ENCODE results near the gene ZBTB16. TPM values are rescaled to one million over a fixed set of nuclear protein-coding genes. Genes with fewer than 3 reads are reported as not detected.

The ZBTB16 gene
- total RNA-seq, 1 experiment from 2014 or later, result 0.21 TPM

GRCh38 chr11:114137838-114138237 lies 78.3 kb downstream of the ZBTB16 start:
- in situ Hi-C loops (cut with HindIII; ENCODE audit: low pct_unique_long_range_greater_than_20kb, low sequenced_read_pairs) (no loop called here), intact Hi-C loops (cut with micrococcal nuclease; ENCODE audit: unreplicated experiment) (no loop called here)
- TF ChIP-seq TCF7L2 (IDR thresholded peaks at IDR 0.05; ENCODE audit: low read depth, low read length) (no peak), POLR2AphosphoS5 (IDR thresholded peaks at IDR 0.05; ENCODE audit: low read depth, low read length) (no peak), SIN3A (IDR thresholded peaks at IDR 0.05; ENCODE audit: borderline replicate concordance, insufficient read depth, low read depth, low read length) (no peak), CTCF (IDR thresholded peaks at IDR 0.05) (no peak), REST (IDR thresholded peaks at IDR 0.05; ENCODE audit: insufficient read depth in 1 of 2, low read depth in 2 of 2, low read length in 1 of 2) (no peak)
- no peaks in the 10 kb centered on the region for H3K4me1 ChIP-seq (ENCODE audit: control insufficient read depth, insufficient read depth, low read length)
- DNase-seq (ENCODE audit: low read depth, low spot score) (no peak), ATAC-seq (no peak)
- no TSS peak for BruUV-seq (replicated peaks)
- no peak overlapping the region for H3K4me3 ChIP-seq (ENCODE audit: low read depth in 2 of 2, low read length in 2 of 2)
- no peaks in the 10 kb centered on the region for H3K36me3 ChIP-seq (ENCODE audit: control insufficient read depth, insufficient read depth, low read length)
- CTCF ChIA-PET, result no interaction called here
- no peak overlapping the region for H3K27ac ChIP-seq (ENCODE audit: low read length)
- H3K27me3 ChIP-seq (ENCODE audit: control insufficient read depth, insufficient read depth, low read length), result peaks cover 15% of the 10 kb centered on the region
- no peaks in the 10 kb centered on the region for H3K9me3 ChIP-seq (ENCODE audit: control insufficient read depth, insufficient read depth, low read depth, low read length)
- POLR2A ChIA-PET, result no interaction called here

- no TSS peak for BruUV-seq (replicated peaks)
- in situ Hi-C loops (cut with HindIII; ENCODE audit: low pct_unique_long_range_greater_than_20kb, low sequenced_read_pairs), result no loop called here
- H3K27me3 ChIP-seq (ENCODE audit: control insufficient read depth, insufficient read depth, low read length), result peaks cover 15% of the 10 kb centered on the region
- H3K4me3 ChIP-seq (ENCODE audit: low read depth in 2 of 2, low read length in 2 of 2), result no peak overlapping the region
- CTCF ChIA-PET, result no interaction called here
- no peak overlapping the region for H3K27ac ChIP-seq (ENCODE audit: low read length)
- POLR2A ChIA-PET, result no interaction called here
- no peak for ATAC-seq
- no peaks in the 10 kb centered on the region for H3K4me1 ChIP-seq (ENCODE audit: control insufficient read depth, insufficient read depth, low read length)
- H3K9me3 ChIP-seq (ENCODE audit: control insufficient read depth, insufficient read depth, low read depth, low read length), result no peaks in the 10 kb centered on the region
- TF ChIP-seq SIN3A (IDR thresholded peaks at IDR 0.05; ENCODE audit: borderline replicate concordance, insufficient read depth, low read depth, low read length) (no peak), CTCF (IDR thresholded peaks at IDR 0.05) (no peak), POLR2AphosphoS5 (IDR thresholded peaks at IDR 0.05; ENCODE audit: low read depth, low read length) (no peak), REST (IDR thresholded peaks at IDR 0.05; ENCODE audit: insufficient read depth in 1 of 2, low read depth in 2 of 2, low read length in 1 of 2) (no peak), TCF7L2 (IDR thresholded peaks at IDR 0.05; ENCODE audit: low read depth, low read length) (no peak)
- DNase-seq (ENCODE audit: low read depth, low spot score), result no peak
- intact Hi-C loops (cut with micrococcal nuclease; ENCODE audit: unreplicated experiment), result no loop called here
- H3K36me3 ChIP-seq (ENCODE audit: control insufficient read depth, insufficient read depth, low read length), result no peaks in the 10 kb centered on the region
These were observed 78.9 kb downstream of the ZBTB16 start for GRCh38 chr11:114138411-114138810.

All from Panc1 (cell line).